H1 (cell line): ENCODE data around the gene PPIH. TPM values are rescaled to one million over a fixed set of nuclear protein-coding genes. Genes with fewer than 3 reads are reported as not detected.

Source experiments
- SIX5 ChIP-seq: IDR thresholded peaks from 2 replicates; pipeline ENCODE4 v1.6.1; 2011; ENCODE audit warnings: mild to moderate bottlenecking, low read depth, low read length
- polyA plus RNA-seq, 7 experiments: library from polyadenylated mRNA; depleted of rRNA in 3 of 7; stranded (reverse) in 5 of 7; unstranded in 2 of 7; fragments of >200 nt in 5 of 7; fragments of 200-250 nt in 2 of 7; gene quantifications; 1 replicate in 5 of 7; 2 replicates in 1 of 7; 4 replicates in 1 of 7; pipeline versions ENCODE4 v1.2.1 to v1.2.3, GENCODE V29; 2011 to 2013; ENCODE audit warnings: missing spikeins in 2 of 7, mixed read lengths in 2 of 7
- total RNA-seq: library from RNA; stranded (reverse); fragmentation: NEBNext Ultra II Directional; extraction: Animal tissue kit (Norgen Biotek cat#: 25700); gene quantifications from 2 replicates; pipeline ENCODE4 v1.2.1, GENCODE V29; 2021

Gene PPIH
- total and polyA plus RNA-seq, 2 of the 8 experiments (the other 6 are each of a cell fraction or from before 2014, with no cell fraction given) = 78.1 to 91.5 TPM

DNA sequence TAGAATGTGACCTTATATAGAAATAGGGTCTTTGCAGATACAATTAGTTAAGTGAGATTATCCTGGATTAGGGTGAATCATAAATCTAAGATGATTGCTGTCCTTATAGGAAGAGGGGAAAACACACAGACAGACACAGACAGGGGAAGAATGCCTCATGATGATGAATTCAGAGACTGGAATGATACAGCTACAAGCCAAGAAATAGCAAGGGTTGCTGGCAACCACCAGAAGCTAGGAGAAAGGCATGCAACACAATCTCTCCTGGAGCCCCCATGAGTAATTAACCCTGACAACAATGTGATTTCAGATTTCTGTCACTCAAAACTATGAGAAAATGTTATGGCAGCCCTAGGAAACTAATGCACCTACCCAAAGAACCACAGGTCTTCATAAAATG is 19.1 kb upstream of the PPIH start (continued):
- no peak for TF ChIP-seq SIX5
